DMS153 treated with DMSO at 0.1 percent for 48 hours (cell line): Measurements from ENCODE around the gene ZMYND15.

Source experiments
- DNase-seq: peaks from one replicate; lab custom pipeline; 2025; ENCODE audit not compliant: unreplicated experiment; lab: John Stamatoyannopoulos, UW

The ZMYND15 gene

GRCh38 chr17:4715063-4715744, 24.4 kb upstream of the ZMYND15 start:
- DNase-seq = no peak

- no peak for DNase-seq
Measured at GRCh38 chr17:4716081-4716480, 23.6 kb upstream of the ZMYND15 start.

- DNase-seq = no peak
Measured at GRCh38 chr17:4717791-4718190, 21.8 kb upstream of the ZMYND15 start.

GRCh38 chr17:4718276-4718675, 21.4 kb upstream of the ZMYND15 start:
- DNase-seq = no peak

- DNase-seq = no peak
Measured at GRCh38 chr17:4719146-4719545, 20.5 kb upstream of the ZMYND15 start.

GRCh38 chr17:4719684-4720221, 19.9 kb upstream of the ZMYND15 start:
- DNase-seq = no peak

GRCh38 chr17:4720787-4721186, 18.8 kb upstream of the ZMYND15 start:
- no peak for DNase-seq

GRCh38 chr17:4721203-4722135, 18.2 kb upstream of the ZMYND15 start:
- DNase-seq = no peak

GRCh38 chr17:4722678-4723240, 16.9 kb upstream of the ZMYND15 start:
- no peak for DNase-seq

- DNase-seq = no peak
Measured at GRCh38 chr17:4724650-4725049, 15.0 kb upstream of the ZMYND15 start.

- no peak for DNase-seq
Measured at GRCh38 chr17:4725646-4726310, 13.9 kb upstream of the ZMYND15 start.

GRCh38 chr17:4728124-4728523, 11.5 kb upstream of the ZMYND15 start:
- DNase-seq = no peak

GRCh38 chr17:4733073-4733531, 6.5 kb upstream of the ZMYND15 start:
- DNase-seq = no peak

GRCh38 chr17:4734857-4735475, 4.7 kb upstream of the ZMYND15 start:
- no peak for DNase-seq

- no peak for DNase-seq
Measured at GRCh38 chr17:4735876-4736651, 3.6 kb upstream of the ZMYND15 start.

GRCh38 chr17:4738136-4739121, 1.2 kb upstream of the ZMYND15 start:
- no peak for DNase-seq

GRCh38 chr17:4740025-4740351, 355 bp downstream of the ZMYND15 start:
- no peak for DNase-seq

- DNase-seq = no peak
Measured at GRCh38 chr17:4740584-4740983, 951 bp downstream of the ZMYND15 start.

GRCh38 chr17:4741544-4741943, 1.9 kb downstream of the ZMYND15 start:
- no peak for DNase-seq
